HPDE6-E6E7 (cell line): ENCODE measurements around the gene AOC3.

Experiments used
- DNase-seq: peaks from one replicate; pipeline ENCODE4 v3.0.0; 2011; ENCODE audit warnings: missing footprints; ENCODE audit errors: extremely low spot score

AOC3 gene, protein sequence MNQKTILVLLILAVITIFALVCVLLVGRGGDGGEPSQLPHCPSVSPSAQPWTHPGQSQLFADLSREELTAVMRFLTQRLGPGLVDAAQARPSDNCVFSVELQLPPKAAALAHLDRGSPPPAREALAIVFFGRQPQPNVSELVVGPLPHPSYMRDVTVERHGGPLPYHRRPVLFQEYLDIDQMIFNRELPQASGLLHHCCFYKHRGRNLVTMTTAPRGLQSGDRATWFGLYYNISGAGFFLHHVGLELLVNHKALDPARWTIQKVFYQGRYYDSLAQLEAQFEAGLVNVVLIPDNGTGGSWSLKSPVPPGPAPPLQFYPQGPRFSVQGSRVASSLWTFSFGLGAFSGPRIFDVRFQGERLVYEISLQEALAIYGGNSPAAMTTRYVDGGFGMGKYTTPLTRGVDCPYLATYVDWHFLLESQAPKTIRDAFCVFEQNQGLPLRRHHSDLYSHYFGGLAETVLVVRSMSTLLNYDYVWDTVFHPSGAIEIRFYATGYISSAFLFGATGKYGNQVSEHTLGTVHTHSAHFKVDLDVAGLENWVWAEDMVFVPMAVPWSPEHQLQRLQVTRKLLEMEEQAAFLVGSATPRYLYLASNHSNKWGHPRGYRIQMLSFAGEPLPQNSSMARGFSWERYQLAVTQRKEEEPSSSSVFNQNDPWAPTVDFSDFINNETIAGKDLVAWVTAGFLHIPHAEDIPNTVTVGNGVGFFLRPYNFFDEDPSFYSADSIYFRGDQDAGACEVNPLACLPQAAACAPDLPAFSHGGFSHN

DNA sequence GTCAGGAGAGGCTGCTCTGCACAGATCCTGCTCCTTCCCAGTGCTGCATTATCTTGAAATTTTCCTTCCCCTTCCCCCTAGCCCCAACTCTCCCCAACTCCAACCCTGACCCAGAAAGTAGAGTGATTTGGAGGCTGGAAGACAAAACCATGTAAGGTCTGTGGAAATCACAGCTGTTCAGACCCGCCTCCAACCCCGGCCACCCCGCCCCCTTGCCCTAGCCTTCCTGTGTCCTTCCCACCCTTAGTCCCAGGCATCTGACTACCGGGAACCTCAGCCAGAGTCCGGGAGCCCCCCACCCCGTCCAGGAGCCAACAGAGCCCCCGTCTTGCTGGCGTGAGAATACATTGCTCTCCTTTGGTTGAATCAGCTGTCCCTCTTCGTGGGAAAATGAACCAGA lies at the start of gene AOC3:
TSS of gene AOC3 (plus strand) at position 246 of the 400 bp plus-strand sequence. CDS start at position 391, 145 bp downstream.
- no peak for DNase-seq

DNA sequence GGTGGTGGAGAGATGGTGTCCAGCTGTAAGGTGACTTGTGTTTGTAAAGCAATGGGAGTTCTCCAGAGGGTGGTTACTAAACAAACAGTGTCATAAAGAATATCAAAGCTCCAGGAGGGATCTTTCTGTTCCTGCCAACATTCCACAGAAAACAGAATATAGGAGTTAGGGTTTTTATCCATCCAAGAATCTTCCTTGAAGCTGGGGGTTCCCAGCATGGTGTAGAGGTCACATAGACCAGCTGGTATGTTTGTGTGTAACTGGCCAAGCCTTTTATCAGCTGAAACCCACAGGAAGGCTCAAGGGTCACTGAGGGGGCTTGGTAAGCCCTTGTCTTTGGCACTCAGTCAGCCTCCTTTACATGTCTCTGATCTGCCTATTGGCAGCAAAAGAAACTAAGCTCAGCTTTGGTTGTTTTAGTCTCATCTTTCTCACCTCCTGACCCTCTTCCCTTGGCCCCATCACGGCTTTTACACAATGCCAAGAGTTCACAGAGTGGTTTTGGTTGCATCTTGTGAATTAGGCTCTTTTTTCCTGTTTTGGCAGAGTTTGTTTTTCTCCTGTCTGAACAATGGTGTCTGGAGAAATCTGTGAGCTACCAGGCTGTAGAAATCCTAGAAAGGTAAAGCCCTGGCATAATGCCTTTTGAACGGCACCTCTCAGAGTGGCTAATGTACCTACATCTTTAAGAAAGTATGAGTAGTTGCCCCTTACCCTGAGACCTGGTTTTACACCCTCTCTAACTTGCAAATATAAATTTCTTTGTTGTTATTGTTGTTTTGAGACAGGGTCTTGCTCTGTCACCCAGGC lies 47.7 kb upstream of the AOC3 start:
- DNase-seq: no peak

DNA sequence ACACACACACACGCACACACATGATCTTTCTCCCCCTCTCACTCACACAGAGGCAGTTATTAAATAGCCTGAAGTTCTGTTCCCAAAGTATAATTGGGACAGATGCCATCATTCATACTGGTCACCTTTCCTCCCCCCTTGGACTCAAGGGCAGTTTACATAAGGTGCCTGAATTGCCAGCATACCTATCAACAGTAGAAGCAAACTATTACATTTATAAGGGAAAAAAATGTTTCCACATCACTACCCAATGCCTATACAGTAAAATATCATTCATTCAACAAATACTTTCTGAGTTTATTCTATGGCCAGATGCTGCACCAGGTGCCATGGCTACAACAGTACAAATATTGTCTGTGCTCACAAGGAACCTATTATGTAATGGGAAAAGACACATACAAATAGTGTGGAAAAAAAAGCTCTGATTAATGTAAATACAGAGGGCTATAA lies 46.1 kb upstream of the AOC3 start:
- DNase-seq: no peak

DNA sequence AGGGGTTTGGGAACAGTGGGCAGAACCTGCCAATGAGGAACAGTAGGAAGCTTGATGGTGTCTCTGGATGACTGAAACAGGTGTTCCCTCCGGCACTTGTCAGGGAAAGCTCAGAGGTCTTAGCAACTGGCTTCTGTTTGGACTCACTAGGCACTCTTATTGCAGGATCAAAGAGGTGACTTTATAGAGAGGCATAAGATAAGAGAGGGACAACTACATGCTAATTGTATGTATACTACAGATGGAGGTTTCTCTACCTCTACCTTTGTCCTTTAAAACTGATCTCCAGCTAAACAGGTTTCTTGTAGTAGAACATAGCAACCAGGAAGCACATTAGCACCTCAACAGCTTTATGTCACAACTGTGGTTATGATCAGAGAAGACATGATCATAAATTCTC lies 44.8 kb upstream of the AOC3 start:
- DNase-seq: no peak

DNA sequence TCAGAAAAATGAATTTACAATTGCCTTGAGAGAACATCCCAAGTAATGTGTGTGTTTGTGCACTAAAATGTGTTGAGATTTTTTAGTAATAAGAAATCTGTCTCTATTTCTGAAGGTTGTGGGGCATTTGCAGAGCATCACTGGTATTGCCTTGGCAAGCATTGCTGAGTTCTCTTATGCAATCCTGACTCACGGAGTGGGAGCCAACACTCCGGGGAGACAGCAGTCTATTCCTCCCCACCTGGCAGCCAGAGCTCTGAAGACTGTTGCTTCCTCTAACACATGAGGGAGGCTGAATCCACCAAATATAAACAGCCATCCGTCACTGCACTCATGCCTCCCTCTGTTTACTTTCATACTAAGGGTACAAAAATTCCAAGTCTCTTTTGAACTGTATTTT lies 41.7 kb upstream of the AOC3 start:
- DNase-seq: peak; percentile 58

DNA sequence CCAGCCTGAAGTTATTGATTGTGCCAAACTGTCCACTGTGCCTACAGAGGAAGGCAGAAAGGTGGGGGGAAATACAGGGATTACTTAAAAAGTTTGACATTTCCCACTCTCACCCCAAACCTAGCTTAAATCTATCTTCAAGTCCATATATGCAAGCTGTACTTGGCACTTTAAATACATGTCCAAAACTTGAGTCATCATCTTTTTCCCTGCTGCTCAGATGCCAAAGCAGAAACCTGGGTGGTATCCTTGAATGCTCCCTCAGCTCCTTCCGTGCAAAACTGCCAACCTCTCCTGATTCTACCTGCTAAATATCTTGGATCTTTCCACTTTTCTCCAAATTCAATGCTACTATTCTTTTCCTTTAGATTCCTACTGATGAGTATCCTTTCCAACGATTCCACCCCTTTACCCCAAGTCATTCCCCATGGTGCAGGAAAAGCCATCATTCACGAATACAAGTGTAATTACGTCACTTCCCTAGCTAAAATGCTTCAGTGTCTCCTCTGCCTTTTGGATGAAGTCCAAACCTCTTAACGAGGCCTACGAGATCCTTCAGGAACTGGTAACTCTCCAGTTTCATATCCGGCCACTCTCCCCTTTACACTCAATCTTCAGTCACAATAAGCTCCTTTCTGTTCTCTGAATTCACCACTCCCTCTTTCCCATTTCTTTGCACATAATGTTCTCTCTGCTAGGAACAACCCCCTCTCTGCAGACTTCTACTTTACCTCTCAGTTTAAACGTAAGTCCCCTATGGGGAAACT lies 36.2 kb upstream of the AOC3 start:
- DNase-seq: no peak

DNA sequence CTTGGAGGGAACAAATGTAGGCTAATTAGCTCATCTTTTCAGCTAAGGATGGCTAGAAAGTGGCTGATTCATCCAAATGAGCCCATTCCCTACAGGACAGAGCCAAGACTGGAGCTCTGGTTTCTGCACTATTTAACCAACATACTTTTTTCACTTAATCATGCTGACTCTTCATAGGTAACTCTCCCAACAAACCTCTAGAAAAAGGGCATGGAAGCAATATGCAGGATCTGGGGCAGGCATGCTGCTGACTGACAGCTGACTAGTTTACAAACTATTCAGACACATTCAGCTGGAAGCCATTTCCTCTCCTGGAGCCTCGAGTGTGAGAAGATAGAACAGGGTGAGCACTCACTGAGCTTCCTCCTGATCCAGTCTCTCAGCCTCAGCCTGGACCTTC lies 33.1 kb upstream of the AOC3 start:
- no peak for DNase-seq

DNA sequence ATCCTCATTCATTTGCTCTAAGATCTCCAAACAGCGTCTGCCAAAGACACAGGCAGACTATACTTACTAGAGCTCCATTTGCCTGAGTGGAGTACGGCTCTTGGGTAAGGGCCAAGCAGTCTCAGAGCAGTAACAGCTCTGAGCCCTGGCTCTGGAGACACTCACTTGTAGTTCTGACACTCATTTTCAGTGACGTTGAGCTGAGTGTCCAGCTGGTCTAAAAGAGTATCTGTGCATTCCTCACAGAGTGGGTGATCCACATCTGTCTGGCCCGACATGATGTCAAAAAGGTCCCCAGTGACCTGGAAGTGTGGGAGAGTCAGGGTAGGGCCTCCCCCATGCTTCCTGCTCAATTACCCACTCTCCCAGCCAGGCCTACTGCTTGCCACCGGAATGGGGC lies 32.6 kb upstream of the AOC3 start:
- no peak for DNase-seq

DNA sequence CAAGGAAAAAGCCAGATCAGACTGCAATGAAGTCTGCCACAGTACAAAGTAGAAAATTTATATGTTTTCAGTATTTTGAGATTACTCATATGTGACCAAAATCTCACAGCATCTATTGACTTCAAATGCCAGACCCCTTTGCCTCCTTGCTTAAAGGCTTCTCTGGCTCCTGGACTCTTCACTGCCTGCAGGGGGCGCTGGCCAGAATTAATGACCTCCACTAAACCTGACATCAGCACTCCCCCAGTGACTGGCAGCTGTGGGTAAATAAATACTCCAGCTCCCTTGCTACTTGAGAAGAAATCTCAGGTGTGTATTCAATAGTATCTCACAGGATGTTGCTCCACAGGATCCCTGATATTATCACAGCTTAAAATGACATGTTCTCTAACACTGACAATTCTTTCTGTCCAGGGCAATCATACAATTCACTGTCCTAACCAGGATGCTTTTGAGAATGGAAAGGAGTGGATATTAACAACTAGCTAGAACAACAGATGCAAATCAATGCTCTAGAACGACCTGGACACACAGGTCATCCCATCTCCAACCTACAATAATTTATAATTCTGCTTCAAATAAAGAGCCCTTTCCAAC lies 31.0 kb upstream of the AOC3 start:
- no peak for DNase-seq

DNA sequence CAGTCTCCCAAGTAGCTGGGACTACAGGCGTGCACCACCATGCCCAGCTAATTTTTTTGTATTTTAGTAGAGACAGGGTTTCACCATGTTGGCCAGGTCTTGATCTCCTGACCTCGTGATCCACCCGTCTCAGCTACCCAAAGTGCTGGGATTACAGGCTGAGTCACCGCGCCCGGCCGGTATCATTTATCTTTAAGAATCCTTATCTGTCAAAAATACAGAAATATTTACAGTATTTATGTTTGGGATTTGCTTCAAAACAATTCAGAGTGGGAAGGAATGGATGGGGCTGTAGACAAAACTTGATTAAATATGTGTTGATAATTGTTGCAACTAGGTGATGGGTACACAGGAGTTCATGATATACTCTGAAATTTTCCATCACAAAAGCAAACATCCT lies 29.8 kb upstream of the AOC3 start:
- no peak for DNase-seq

DNA sequence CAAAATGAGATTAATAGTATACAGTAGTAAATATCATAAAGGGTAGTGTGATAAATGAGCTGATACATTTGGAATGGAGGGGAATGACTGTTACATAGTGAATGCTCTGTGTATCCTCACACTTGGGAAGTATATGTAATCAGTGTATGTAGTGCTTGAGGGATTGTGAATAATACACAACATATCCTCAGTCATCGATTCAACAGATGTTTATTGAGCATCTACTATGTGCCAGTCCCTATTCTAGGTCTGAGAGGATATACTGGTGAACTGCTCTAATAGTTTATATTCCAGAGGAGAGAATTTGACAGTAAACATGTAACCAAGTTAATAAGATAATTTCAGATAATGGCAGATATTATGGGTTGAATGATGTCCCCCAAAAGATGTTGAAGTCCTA lies 23.5 kb upstream of the AOC3 start:
- no peak for DNase-seq

DNA sequence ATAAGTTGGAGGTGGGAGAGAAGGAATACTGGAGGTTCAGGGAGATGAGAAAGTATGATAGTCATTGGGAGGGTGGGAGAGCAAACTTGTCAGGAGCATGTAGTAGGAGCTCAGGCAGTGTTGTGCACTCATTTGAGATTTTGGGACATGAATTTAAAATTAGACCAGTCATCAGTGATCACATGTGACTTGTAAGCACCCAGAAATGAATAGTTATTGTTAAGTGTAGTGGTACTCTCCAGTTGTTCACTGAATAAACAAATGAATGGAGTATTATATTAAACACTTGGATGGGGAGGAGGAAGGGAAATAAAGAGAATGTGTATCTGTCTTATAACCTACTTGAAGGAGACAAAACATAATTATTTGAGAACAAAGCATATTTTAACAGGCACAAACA lies 20.0 kb upstream of the AOC3 start:
- no peak for DNase-seq

DNA sequence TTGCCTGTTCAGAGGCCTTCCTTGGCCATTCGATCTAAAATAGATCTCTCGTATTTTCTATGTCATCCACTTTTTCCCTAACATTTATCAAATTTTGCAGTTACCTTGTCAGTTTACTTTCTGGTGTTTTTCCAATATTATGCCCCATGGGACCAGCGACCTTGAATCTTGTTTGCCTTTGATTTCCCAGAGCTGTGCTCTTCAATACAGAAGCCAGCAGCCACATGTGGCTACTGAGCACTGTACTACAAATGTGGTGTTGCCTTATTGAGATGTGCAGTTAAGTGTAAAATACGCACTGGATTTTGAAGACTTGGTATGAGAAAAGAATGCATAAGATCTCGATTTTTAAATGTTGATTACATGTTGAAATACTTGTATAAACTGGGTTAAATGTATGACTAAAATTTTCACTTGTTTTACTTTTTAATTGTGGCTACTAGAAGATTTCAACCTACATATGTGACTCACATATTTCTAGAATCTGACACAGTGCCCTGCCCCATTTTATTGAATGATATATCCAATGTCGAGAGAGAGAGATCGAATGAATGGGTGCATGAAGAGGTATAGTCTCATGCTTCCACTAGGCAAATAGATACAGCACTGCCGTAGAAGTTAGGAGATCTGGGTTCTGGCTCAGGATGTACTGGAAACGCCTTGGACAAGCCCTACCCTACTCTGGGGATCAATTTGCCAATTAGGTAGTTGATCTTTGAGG lies 18.6 kb upstream of the AOC3 start:
- no peak for DNase-seq

DNA sequence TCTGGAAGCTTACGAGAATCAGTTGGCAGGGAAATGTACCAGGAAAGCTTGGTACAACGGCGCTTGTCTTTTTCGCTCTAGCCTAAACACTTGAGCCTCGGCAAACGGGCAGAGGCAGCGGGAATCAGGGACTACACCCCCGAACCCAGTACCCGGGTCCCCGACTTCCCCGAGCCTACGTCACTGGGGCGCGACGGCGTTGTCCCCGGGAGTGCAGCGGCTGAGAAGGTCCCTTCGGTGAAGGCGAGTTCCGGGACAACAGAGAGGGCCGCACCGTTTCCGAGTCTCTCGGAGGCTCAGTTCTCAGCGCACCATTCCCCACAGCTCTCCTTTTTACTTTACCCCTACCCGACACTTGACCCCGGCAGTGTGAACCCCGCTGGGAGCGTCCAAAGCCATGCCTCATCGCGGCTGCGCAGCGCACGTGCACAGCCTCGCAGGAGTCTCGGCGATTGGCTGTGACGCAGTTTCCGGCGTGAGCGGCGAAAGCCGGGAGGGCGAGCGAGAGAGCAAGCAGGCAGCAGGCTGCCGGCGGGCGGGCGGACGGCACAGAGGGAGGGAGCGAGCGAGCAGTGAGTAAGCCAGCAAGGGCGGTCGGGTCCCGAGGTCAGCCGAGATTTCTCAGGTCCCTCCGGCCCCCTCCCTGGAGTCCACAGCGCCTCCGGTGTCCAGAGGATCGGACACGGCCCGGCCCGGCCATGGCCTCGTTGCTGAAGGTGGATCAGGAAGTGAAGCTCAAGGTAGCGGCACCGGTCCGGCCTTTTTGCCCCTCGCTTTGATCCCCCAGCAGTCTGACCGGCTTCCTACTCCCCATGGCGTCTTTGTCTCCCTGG lies 17.8 kb upstream of the AOC3 start, which contains the start of gene PSME3:
TSS of gene PSME3 (plus strand) at position 464 of the 833 bp plus-strand sequence. CDS start at position 699, 235 bp downstream.
- DNase-seq: peak; percentile 95

DNA sequence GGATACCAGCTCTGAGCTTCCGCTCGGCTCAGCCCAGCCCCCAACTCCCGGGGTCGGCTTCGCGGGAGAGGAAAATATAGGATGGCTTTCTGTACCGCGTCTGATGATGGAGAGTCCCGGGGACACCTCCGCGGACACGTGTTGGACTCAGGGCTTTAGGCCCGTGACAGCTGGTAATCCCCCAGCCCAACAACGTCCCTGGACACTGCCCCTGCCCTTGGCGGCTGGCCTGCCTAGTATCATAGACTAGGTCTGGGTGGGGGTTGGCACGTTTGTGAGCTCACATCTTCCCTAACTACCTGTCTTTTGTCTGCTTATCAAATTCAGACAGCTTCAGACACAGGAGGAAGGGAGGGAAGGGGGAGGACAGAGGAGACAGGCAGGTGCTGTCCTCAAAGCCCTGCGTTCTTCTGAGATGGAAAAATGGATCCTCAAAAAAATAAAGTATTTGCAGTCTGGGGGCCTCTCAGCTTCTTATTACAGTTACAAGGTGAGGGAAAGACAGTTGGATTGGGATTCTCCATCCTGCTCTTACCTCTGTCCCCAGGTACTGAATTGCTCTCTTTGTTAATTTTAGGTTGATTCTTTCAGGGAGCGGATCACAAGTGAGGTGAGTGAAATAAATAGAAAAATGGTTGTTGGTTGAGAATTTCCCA lies 17.1 kb upstream of the AOC3 start:
- DNase-seq: no peak

DNA sequence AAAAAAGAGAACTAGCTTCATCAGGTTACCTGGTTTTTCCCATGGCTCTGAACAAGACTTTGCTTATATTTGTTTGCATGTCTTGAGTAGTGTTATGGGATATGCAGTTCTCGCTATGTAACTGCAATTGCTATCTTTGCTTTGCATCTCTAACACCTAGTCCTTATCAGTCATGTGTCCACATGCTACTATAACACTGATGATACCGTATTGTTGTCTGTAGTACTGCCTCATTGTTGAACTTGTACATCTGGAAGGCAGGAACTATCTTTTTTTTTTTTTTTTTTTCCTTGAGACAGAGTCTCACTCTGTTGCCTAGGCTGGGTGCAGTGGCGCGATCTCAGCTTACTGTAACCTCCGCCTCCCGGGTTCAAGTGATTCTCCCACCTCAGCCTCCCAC lies 15.3 kb upstream of the AOC3 start:
- no peak for DNase-seq

DNA sequence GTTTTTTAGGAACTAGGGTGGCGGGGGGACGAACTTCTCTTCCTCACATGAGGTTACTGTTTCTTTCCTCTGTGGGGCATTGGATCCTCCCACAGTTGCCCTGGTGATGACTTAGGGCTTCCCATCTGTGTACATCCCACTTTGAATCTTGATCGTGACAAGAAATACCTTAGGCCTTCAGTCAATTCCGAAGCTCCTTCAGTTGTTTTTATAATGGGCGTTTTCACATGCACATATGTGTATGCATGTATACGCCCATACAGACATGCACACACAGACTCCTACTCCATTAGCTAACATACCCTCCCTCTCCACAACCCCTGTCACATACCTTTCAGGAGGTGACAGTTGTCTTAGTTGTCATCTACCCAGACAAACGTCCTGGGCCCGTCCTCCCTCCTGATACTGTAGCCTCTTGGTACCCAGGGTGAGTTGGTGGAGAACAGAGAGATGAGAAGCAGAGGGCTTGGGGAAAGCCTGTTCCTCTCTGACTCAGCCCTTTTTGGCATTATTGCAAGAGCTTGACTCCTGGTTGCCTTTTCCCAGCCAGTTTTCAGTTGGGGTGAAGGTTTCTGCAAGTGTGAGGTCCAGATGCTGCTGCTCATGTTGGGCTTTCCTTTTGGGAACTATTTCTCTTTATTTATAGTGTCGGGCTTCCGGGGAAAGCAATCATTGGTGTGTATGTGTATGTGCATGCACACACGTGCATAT lies 8.9 kb upstream of the AOC3 start:
- no peak for DNase-seq

DNA sequence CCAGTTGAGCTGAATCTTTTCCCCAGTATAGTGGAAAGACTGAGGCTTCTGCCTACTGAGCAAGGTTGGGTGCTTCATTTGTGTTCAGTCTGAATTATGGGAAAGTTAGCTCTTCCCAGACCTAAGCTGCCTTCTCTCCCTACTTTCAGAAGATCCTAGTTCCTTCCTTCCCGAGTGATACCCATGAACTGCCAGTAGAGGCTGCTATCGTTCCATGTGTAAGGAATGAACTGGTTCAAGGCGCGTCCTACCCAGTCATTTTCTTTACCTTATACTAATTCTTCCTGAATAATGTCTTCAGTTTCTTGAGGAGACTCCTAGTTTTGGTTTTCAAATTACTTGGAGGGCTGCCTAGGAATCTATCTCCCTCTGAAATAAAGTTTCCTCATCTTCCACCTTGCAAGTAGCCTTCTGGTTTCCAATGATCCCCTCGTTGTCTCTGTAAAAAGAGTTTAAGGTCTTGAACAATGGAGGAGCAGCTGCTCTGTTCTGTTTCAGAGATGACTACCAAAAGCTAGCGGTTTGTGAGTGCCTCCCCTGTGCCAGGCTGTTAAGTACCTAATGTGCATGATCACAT lies 7.6 kb upstream of the AOC3 start:
- DNase-seq: peak; percentile 74
